ENCODE measurements around the gene PGC.

DNA sequence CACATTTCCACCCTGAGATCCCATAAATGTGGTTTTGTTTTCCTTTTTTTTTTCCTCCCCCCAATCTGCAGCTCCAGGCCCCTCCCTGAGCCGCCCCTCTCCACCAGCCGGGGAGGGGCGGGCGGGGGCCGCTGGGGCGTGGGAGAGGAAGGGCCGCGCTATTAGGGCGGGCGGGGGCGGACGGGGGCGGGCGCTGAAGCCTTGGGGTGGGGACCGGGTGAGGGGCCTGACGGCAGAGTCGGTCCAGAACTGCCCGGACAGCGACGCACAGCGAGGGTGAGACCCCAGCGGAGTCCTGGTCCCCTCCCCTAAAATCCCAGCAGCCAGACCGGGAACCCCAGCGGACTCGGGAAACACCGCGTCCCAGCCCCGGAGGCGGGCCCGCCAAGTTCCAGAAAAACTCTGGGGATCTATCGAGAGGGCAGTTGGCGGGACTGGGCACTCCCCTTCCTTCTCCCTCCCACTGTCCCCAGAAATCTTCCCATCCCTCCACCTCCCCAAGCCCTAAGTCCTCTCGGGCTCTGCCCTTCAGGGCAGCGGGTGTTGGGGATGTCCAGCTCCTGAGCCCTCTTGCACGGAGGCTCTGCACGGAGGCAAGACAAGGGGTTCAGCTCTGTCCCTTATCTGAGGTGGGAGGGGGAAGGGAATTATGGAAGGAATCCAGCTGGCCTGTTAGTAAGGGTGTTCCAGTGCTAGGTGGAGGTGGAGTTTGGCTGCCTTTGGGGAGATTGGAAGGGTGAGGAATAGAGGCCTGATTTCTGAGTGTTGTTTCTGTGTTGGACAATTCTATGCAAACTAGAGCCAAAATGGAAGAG lies 33.6 kb upstream of the PGC start, which contains the start of gene PRICKLE4:
- TF ChIP-seq, protein P1, sequence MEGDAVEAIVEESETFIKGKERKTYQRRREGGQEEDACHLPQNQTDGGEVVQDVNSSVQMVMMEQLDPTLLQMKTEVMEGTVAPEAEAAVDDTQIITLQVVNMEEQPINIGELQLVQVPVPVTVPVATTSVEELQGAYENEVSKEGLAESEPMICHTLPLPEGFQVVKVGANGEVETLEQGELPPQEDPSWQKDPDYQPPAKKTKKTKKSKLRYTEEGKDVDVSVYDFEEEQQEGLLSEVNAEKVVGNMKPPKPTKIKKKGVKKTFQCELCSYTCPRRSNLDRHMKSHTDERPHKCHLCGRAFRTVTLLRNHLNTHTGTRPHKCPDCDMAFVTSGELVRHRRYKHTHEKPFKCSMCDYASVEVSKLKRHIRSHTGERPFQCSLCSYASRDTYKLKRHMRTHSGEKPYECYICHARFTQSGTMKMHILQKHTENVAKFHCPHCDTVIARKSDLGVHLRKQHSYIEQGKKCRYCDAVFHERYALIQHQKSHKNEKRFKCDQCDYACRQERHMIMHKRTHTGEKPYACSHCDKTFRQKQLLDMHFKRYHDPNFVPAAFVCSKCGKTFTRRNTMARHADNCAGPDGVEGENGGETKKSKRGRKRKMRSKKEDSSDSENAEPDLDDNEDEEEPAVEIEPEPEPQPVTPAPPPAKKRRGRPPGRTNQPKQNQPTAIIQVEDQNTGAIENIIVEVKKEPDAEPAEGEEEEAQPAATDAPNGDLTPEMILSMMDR (IDR thresholded peaks at IDR 0.05; ENCODE audit: low read depth, low read length), result no peak
- TF ChIP-seq EZH2phosphoT487 (IDR thresholded peaks at IDR 0.05; ENCODE audit: low read depth), result no peak
